Measurements from ENCODE around the gene ARHGEF28. TPM values are rescaled to one million over a fixed set of nuclear protein-coding genes. Genes with fewer than 3 reads are reported as not detected.

The ARHGEF28 gene
- total RNA-seq, 1 experiment from 2014 or later, result 0.57 TPM

DNA sequence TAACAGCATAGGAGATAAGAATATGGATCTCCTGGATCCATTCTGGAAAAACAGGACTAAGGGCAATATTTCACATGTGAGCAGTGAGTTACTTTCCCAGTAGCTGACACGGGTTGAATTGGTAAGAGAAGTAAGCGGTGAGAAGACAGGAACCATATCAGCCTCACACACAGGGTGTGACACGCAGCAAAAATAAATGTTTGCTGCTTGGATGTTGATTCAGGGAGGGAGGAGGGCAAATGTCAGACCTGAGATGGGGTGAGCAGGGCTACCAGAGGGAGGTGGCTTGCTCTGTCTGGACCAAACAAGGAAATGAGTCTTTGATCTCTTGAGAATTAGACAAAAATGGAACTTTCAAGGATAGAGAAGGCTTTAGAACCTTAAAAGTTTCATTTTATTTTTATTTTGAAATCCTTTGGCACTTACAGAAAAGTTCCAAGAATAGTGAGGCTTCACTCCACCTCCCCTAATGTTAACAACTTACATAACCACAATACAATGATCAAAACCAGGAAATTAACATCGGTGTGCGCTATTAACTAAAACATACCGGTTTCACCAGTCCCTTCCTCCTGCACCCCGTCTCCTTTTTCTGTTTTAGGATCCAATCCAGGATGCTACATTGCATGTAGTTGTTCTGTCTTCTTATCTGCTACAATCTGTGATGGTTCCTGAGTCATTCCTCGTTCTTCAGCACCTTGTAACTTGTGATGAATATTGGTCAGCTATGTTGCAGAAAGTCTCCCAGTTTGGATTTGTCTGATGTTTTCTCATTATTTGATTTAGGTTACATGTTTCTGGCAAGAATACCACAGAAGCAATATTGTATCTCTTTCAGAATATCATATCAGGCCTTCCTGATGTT, 20.5 kb upstream of the ARHGEF28 start:
- Histone ChIP-seq H3K79me2 (ENCODE audit: insufficient read depth, low read length) (no peaks in the 10 kb centered on the region), H2BK120ac (ENCODE audit: low read depth, low read length, poor library complexity, severe bottlenecking) (no peak overlapping the region), H3K4me2 (ENCODE audit: insufficient read depth, insufficient read length, low read length) (no peak overlapping the region), H2BK20ac (ENCODE audit: low read depth, low read length, poor library complexity, severe bottlenecking) (no peak overlapping the region), H3K56ac (ENCODE audit: insufficient read length, low read depth, low read length) (no peak overlapping the region), H3K23me2 (ENCODE audit: insufficient read length, low read depth, low read length, poor library complexity, severe bottlenecking) (no peaks in the 10 kb centered on the region), H4K8ac (replicated peaks; ENCODE audit: insufficient read length, low read depth, low read length) (no peak overlapping the region), H3K14ac (ENCODE audit: insufficient read depth, low read length) (no peak overlapping the region), H2AFZ (ENCODE audit: low read length) (no peak overlapping the region), H4K20me1 (ENCODE audit: control insufficient read depth, insufficient read depth, insufficient read length) (no peaks in the 10 kb centered on the region), H2AK5ac (ENCODE audit: insufficient read length, low read length) (no peak overlapping the region), H2BK12ac (ENCODE audit: insufficient read length, low read depth, low read length) (no peak overlapping the region), H4K5ac (ENCODE audit: insufficient read length, low read depth, low read length) (no peak overlapping the region), H3K27me3 (ENCODE audit: insufficient read depth, low read length) (no peaks in the 10 kb centered on the region), H2BK5ac (ENCODE audit: insufficient read length, low read length) (no peak overlapping the region), H4K91ac (ENCODE audit: insufficient read length, low read depth, low read length) (no peak overlapping the region), H3K4me1 (ENCODE audit: insufficient read depth, low read length) (no peaks in the 10 kb centered on the region), H3K27ac (ENCODE audit: insufficient read length, low read depth, low read length) (no peak overlapping the region), H3K9ac (ENCODE audit: extremely low read depth, insufficient read length, low read length) (no peak overlapping the region), H3K23ac (ENCODE audit: insufficient read length, low read depth, low read length) (no peak overlapping the region), H3K79me1 (ENCODE audit: insufficient read depth, low read depth, low read length, poor library complexity, severe bottlenecking) (no peaks in the 10 kb centered on the region), H3K9me3 (ENCODE audit: control insufficient read depth, low read depth, low read length) (no peaks in the 10 kb centered on the region), H3K4ac (ENCODE audit: low read depth, low read length) (no peak overlapping the region), H3K18ac (ENCODE audit: insufficient read length, low read depth, low read length) (no peak overlapping the region), H3T11ph (ENCODE audit: low read length) (no peak overlapping the region), H2BK15ac (ENCODE audit: low read depth, low read length) (no peak overlapping the region)
- no CpG with 5 or more reads among the region's 8 CpGs for WGBS (ENCODE audit: extremely low coverage, insufficient read length, low lambda C conversion rate)
- DNase-seq, result no peak
- H3K9me3 Mint-ChIP-seq, result peaks cover 4 to 7% of the 10 kb centered on the region in 2 experiments; a peak in 4 of 5 replicates
- no peak overlapping the region for H3K27ac Mint-ChIP-seq
- H3K36me3 Mint-ChIP-seq (ENCODE audit: insufficient read depth in 1 of 3, low read depth in 3 of 3), result no peaks in the 10 kb centered on the region
- no peak overlapping the region for H3K4me3 Mint-ChIP-seq
- peaks cover 3% of the 10 kb centered on the region for H3K27me3 Mint-ChIP-seq (ENCODE audit: low read depth)
- TF ChIP-seq, protein P1, sequence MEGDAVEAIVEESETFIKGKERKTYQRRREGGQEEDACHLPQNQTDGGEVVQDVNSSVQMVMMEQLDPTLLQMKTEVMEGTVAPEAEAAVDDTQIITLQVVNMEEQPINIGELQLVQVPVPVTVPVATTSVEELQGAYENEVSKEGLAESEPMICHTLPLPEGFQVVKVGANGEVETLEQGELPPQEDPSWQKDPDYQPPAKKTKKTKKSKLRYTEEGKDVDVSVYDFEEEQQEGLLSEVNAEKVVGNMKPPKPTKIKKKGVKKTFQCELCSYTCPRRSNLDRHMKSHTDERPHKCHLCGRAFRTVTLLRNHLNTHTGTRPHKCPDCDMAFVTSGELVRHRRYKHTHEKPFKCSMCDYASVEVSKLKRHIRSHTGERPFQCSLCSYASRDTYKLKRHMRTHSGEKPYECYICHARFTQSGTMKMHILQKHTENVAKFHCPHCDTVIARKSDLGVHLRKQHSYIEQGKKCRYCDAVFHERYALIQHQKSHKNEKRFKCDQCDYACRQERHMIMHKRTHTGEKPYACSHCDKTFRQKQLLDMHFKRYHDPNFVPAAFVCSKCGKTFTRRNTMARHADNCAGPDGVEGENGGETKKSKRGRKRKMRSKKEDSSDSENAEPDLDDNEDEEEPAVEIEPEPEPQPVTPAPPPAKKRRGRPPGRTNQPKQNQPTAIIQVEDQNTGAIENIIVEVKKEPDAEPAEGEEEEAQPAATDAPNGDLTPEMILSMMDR (conservative IDR thresholded peaks at IDR 0.05), result no peak
- H3K4me1 Mint-ChIP-seq, result no peaks in the 10 kb centered on the region
